Measurements from ENCODE around the gene SPEF1.
"Not testable (repeated sequence)": the region's sequence is repeated elsewhere in the genome, so short reads cannot be mapped to it uniquely, and the experiment has no call there.

The SPEF1 gene, protein sequence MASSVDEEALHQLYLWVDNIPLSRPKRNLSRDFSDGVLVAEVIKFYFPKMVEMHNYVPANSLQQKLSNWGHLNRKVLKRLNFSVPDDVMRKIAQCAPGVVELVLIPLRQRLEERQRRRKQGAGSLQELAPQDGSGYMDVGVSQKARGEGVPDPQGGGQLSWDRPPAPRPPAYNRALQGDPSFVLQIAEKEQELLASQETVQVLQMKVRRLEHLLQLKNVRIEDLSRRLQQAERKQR
- 0.31 to 0.47 reads per million in 2 donors for total RNA-seq

GRCh38 chr20:3781153-3781910 is at the start of gene SPEF1:
SPEF1 (minus strand) TSS chr20:3781448; CDS start chr20:3781287, 161 bp downstream.
- DNase-seq, result peak in 3 of 5 experiments; percentile 24 to 70 (median 39)

- not testable (repeated sequence) for DNase-seq
Observed at GRCh38 chr20:3829891-3830290, 48.6 kb upstream of the SPEF1 start.

DNA sequence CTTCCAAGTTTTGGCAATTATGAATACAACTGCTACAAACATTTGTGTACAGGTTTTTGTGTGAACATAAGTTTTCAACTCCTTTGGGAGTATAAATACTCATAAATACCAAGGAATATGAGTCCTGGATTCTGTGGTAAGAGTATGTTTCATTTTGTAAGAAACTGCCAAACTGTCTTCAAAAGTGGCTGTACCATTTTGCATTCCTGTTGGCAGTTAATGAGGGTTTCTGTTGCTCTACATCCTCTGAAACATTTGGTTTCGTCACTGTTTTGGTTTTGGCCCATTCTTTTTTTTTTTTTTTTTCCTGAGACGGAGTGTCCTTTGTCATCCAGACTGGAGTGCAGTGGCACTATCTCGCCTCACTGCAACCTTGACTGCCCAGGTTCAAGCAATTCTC is 47.5 kb upstream of the SPEF1 start:
- DNase-seq, result no peak

- DNase-seq, result no peak
Observed at GRCh38 chr20:3826420-3826819, 45.2 kb upstream of the SPEF1 start.

DNA sequence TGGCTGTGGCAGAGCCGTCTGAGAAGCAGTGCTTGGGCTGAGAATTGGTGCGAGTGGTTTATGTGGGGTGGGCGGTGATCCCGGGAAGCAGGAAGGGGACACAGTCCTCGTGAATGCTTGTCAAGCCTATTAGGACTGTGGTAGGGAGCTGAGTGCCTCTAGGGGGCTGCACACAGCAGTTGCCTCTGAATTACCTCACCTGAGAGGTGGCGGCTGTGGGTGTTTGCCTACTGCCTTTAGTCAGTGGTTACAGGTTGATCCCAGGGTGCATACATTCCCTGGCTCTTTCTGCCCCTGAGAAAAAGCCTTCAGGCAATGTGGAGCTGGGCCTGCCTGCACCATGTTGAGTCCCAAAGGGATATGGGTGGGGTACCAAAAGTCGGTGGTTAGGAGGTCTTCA is 44.3 kb upstream of the SPEF1 start:
- no peak for DNase-seq

DNA sequence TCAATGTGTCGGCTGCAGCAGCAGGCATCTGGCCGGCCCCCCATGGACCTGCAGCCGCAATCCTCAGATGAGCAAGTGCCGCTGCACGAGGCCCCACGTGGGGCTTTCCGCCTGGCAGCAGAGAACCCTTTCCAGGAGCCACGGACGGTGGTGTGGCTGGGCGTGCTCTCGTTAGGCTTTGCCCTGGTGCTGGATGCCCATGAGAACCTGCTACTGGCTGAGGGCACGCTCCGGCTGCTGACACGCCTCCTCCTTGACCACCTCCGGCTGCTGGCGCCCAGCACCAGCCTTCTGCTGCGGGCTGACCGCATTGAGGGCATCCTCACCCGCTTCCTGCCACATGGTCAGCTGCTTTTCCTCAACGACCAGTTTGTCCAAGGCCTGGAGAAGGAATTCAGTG is 42.6 kb upstream of the SPEF1 start:
- no peak for DNase-seq

GRCh38 chr20:3821996-3822395 is 40.7 kb upstream of the SPEF1 start:
- DNase-seq, result no peak

GRCh38 chr20:3820901-3821727 is 39.9 kb upstream of the SPEF1 start:
- no peak for DNase-seq

DNA sequence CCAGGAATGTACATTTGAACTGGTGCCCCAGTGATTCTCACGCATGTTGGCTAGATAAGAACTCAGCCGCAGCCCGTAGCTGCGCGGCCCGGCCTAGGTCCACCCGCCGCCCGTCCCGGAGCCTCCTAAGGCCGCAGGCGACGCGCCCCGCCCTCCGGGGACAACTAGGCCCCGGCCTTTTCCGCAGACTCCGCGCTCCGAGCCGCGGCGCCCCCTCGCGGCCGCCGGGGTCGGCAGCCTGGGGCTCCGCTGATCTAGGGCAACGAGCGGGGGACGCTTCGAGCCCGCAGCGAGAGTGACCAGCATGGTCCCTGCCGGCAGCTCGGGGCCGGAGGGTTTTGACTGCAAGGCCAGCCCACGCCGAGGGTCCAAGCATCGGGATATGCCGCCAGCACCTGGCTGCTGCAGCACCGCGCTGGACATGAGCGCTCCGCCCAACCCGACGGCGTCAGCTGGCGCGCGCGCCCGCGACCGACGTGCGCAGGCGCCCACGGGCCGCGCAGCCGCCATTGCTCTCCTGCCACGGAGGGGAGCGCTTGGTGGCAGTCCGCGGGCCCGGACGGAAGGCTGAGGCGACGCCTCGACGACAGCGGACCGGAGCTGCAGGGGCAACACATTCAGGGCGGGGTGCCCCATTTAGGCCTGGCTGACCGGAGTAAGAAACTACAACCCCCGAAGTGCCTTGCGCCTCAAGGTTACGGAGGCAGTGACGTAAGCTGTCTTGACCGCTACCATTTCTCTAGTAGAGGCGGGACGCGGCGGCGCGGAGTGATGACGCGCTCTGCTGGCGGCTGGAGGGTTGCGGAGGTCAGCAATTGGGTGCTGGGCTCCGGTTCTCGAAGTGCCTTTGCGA is 39.0 kb upstream of the SPEF1 start, which contains the start of gene AP5S1:
TSS of gene AP5S1 (plus strand) at position 500 of the 853 bp plus-strand sequence. CDS start 1,571 bp downstream, outside the sequence.
- peak; percentile 80 to 94 (median 87) for DNase-seq

GRCh38 chr20:3819411-3820047 is 38.3 kb upstream of the SPEF1 start:
- no peak for DNase-seq

DNA sequence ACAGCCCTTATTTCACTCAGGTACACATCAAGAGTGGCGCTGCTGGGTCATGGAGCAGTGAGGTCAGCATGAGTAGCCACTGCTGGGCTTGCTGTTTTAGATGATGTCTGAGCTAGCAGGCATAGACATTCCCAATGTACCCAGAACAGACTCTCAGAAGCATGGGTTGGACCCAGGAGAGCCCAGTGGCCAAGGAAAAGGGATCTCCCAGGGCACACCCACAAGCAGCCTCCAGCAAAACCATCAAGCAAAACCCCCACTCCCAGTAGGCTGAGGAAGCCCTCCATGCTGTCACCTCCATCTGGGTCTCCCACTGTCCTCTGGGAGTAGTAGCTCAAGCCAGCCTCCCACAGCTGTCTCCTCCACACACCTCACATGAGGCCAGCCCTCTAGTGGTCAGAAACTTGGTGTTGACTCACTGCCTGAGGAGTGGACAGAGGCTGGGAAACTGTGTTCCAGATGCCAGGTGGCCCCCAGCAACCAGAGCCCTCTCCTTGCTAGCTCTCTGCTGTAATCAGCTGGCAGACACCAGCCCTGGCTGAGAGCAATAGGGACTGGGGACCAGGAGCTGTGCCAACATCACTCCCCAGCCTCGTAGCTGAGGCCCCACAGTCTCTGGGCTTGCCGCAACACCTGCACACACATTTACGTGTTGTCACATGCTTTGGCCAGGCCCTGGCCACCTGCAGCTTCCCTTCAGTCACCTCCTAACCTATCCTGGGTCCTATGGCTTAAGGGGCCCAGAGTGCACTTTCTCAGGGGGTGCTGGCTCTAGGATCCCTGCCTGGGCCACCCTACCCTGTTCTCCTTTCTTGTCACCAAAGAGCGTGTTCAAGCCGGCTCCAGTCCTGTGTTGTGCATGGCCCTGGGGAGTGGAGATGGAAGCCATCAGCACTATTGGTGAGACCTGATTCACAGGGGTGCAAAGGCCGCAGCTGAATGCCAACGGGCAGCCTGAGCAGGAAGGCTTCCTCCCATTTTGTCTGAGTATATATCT is 37.2 kb upstream of the SPEF1 start:
- peak in 1 of 5 experiments; percentile 32 for DNase-seq

DNA sequence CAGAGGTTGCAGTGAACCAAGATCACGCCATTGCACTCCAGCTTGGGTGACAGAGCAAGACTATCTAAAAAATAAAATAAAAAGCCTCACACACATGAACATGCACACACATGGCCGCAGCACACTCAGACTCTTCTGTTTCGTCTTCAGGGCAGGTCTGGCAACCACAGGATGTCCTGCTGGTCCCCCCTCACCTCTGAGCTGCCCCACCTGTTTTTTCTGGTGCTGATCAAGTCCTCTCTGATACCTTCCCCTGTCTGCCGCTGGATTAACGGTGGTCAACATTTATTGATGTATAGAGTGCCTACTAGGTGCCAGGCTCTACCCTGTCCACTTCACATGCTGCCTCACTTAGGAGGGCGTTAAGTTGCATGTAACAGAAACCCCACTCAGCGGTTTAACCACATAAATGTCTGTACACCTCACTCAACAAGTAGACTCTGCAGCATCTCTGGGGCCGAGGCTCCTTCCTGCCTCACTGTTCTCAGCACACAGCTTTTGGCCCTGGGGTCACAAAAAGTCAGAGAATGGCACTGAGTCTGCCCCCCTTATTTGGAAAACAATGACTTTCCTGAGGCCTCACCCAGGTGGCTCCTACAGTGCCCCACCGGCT is 34.6 kb upstream of the SPEF1 start:
- peak in 2 of 5 experiments; percentile 54 to 92 for DNase-seq

DNA sequence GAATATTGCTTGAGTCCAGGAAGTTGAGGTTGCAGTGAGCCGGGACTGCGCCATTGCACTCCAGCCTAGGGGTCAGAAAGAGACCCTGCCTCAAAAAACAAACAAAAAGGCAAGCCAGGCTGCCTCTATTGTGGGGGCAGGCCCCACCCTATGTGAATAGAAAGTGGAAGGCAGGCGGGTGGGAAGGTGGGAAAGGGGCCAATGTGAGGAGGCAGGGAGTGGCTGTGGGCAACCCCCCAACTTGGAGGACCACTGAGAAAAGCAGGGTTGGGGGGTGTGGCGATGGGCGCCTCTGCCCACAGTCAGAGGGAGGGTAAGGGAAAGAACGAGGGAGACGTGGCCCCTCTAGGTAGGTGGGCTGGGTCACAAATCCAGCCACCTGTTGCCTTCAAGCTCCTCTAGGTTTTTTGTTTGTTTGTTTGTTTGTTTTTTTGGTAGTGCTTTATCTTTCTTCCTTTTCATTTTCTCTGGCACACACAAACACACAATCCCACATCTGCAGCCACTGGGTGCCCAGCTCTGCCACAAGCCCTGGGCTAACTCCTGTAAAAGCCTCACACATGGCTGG is 33.8 kb upstream of the SPEF1 start:
- no peak for DNase-seq

DNA sequence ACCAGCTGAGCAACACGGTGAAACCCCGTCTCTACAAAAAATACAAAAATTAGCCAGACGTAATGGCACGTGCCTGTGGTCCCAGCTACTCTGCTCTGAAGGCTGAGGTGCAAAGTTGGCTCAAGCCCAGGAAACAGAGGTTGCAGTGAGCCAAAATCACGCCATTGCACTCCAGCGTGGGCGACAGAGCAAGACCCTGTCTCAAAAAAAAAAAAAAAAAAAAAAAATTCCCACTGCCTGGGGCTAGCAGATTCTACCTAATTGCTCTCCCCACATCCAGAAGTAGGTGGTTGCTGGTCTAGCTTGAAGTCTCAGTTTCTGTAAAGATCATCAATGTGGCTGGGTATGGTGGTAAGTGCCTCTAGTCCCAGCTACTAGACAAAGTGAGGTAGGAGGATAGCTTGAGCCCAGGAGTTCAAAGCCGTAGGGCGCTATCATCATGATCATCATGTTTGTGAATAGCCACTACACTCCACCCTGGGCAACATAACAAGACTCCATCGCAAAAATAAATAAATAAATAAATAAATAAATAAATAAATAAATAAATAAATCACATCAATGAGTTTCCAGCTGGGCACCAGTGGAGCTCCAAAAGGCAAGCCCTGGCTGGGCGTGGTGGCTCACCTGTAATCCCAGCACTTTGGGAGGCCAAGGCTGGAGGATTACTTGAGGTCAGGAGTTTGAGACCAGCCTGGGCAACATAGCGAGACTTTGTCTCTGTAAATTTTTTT is 32.8 kb upstream of the SPEF1 start:
- DNase-seq, result peak in 2 of 5 experiments; percentile 43 to 76

- DNase-seq, result peak in 1 of 5 experiments; percentile 32
Observed at GRCh38 chr20:3812975-3813847, 32.0 kb upstream of the SPEF1 start.

DNA sequence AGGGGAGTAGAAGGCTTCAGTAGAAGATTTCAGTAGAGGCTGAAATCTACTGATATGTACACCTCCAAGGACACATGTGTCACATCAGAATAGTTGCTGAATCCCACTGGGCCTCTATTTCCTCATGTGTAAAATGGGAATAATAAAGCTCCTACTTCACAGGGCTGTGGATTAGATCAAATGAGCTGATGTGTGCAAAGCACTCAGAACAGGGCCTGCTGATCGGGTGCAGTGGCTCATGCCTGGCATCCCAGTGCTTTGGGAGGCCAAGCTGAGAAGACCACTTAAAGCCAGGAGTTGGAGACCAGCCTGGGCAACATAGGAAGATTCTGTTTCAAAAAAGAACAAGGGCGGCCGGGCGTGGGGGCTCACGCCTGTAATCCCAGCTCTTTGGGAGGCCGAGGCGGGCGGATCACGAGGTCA is 31.0 kb upstream of the SPEF1 start:
- DNase-seq, result no peak

GRCh38 chr20:3811467-3812258 is 30.4 kb upstream of the SPEF1 start:
- DNase-seq, result peak; percentile 72 to 98 (median 90)
